Bronchial epithelial cell (primary cell): ENCODE measurements around the gene DCTN5. TPM values are rescaled to one million over a fixed set of nuclear protein-coding genes. Genes with fewer than 3 reads are reported as not detected.

Source experiments
- DNase-seq: peaks from one replicate; pipeline ENCODE4 v3.0.0-alpha.2; 2010; ENCODE audit warnings: low read depth
- FAIRE-seq: peaks from 2 replicates; lab custom pipeline; 2011; peaks lifted over from hg19 to GRCh38; lab: Jason Lieb, UNC
- H3K27me3 ChIP-seq: 2 replicates; pipeline ENCODE4 v1.5.1; 2011; ENCODE audit warnings: low read length; ENCODE audit not compliant: control insufficient read depth, insufficient read depth
- H3K36me3 ChIP-seq: 2 replicates; pipeline ENCODE4 v1.5.1; 2011; ENCODE audit warnings: low read length; ENCODE audit not compliant: control insufficient read depth, insufficient read depth
- H3K4me3 ChIP-seq: 2 replicates; pipeline ENCODE4 v1.5.1; 2011; ENCODE audit warnings: mild to moderate bottlenecking, low read depth, low read length, control low read depth
- total RNA-seq: library from RNA; depleted of rRNA; stranded (reverse); fragments of >200 nt; gene quantifications from 2 replicates; pipeline ENCODE4 v1.2.1, GENCODE V29; 2014
- TF ChIP-seq, protein P1 (sequence below): IDR thresholded peaks from 2 replicates; pipeline ENCODE4 v1.5.1; 2011; ENCODE audit warnings: mild to moderate bottlenecking, moderate library complexity, low read length, control low read depth, inconsistent platforms; ENCODE audit not compliant: insufficient read depth, severe bottlenecking

Gene DCTN5
- total RNA-seq, 1 donor from 2014 or later, result 51.6 TPM

DNA sequence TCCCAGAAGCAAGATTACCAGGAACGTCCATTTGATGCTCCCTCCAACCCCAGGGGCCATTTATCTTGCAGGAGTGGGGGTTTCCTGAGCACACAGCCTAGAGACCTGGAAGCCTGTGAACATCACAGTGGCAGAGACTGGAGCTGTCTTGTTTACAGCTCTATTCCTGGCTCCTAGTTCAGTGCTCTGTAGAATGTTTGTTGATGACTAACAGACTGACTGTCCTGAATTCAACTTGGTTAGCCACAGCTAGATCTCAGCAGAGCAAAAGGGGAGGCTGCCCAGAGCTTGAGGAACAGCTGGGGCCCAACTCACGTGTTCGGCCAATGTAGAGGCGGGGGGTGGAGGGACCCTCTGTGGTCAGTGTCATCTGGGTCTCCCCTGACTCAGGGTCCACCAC lies 65.2 kb downstream of the DCTN5 start:
- H3K4me3 ChIP-seq, result no peak overlapping the region
- no peaks in the 10 kb centered on the region for H3K36me3 ChIP-seq
- TF ChIP-seq, protein P1, sequence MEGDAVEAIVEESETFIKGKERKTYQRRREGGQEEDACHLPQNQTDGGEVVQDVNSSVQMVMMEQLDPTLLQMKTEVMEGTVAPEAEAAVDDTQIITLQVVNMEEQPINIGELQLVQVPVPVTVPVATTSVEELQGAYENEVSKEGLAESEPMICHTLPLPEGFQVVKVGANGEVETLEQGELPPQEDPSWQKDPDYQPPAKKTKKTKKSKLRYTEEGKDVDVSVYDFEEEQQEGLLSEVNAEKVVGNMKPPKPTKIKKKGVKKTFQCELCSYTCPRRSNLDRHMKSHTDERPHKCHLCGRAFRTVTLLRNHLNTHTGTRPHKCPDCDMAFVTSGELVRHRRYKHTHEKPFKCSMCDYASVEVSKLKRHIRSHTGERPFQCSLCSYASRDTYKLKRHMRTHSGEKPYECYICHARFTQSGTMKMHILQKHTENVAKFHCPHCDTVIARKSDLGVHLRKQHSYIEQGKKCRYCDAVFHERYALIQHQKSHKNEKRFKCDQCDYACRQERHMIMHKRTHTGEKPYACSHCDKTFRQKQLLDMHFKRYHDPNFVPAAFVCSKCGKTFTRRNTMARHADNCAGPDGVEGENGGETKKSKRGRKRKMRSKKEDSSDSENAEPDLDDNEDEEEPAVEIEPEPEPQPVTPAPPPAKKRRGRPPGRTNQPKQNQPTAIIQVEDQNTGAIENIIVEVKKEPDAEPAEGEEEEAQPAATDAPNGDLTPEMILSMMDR, result no peak
- DNase-seq (no peak), FAIRE-seq (no peak)
- H3K27me3 ChIP-seq, result no peaks in the 10 kb centered on the region

- H3K36me3 ChIP-seq, result no peaks in the 10 kb centered on the region
- TF ChIP-seq, protein P1, result no peak
- no peak overlapping the region for H3K4me3 ChIP-seq
- H3K27me3 ChIP-seq, result no peaks in the 10 kb centered on the region
- FAIRE-seq (no peak), DNase-seq (no peak)
Observed at GRCh38 chr16:23709536-23709935, 68.3 kb downstream of the DCTN5 start.

DNA sequence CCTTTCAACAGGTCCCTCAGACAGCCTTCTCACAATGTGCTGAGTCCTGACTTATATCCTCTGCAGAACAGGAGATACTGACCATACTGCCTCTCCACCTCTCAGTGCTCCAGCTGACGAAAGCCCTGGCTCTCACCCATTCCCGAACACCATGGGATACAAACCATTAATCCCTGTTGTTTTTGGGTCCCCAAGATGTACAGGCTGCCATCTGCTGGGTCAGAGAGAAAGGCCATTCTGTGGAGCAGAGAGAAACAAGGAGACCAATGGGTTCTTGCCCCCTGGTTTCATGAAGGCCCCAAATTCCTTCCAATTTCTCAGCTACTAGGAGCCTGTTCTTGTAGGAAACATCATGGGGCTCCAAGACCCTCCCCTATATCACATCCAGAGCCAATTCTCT lies 68.7 kb downstream of the DCTN5 start:
- TF ChIP-seq, protein P1, result no peak
- peak; percentile 13 for FAIRE-seq
- no peak for DNase-seq
- no peaks in the 10 kb centered on the region for H3K36me3 ChIP-seq
- H3K4me3 ChIP-seq, result no peak overlapping the region
- peaks cover 3% of the 10 kb centered on the region for H3K27me3 ChIP-seq

DNA sequence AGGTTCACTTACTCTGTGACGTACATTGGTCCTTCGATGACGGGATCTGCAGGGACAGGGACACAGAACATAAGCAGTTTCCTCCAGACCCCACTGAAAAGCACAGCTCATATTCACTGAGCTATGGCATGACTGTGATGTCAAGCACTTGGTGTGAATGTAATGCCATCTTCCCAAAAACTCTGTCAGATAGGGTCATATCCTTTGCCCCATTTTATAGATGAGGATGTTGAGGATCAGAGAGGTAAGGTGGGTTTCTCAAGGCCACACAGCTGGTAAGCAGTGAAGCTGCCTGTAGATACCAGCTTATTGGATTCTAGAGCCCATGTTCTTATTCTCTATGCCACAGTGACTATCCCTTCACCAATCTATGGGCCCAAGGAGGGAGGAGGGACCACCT lies 69.2 kb downstream of the DCTN5 start:
- Histone ChIP-seq H3K4me3 (no peak overlapping the region), H3K36me3 (no peaks in the 10 kb centered on the region), H3K27me3 (peaks cover 3% of the 10 kb centered on the region)
- DNase-seq (no peak), FAIRE-seq (no peak)
- TF ChIP-seq, protein P1, result no peak

DNA sequence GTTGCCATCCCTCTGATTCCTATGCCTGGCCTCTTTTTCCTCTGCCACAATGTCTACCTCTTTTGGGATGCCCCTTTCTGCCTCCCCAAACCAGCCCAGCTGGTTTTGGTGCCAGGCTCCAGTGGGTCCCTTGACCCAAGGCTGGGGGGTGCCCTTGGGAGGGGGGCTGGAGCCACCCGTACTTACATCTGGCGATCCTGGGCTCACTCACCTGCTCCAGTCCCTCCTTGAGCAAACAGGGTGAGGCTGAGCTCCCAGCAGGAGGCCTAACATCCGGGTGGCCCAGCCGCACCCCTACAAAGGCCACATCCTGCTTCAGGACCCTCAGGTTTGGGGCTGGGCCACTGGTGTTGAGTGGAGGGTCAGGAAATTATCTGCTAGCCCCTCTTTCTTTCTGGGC lies 70.5 kb downstream of the DCTN5 start:
- H3K4me3 ChIP-seq, result no peak overlapping the region
- peaks cover 3% of the 10 kb centered on the region for H3K27me3 ChIP-seq
- H3K36me3 ChIP-seq, result no peaks in the 10 kb centered on the region
- FAIRE-seq (no peak), DNase-seq (no peak)
- TF ChIP-seq, protein P1, result no peak

- TF ChIP-seq, protein P1, result no peak
- no peak for DNase-seq
Observed at GRCh38 chr16:23712976-23713375, 71.7 kb downstream of the DCTN5 start, which contains the start of gene ERN2. TSS of gene ERN2 (minus strand) at chr16:23713222. CDS start at chr16:23713187, 35 bp downstream.

More at GRCh38 chr16:23712976-23713375, 71.7 kb downstream of the DCTN5 start, which contains the start of gene ERN2:
- H3K27me3 ChIP-seq, result peaks cover 3% of the 10 kb centered on the region
- H3K4me3 ChIP-seq, result no peak within 1 kb of the TSS
- no peak for FAIRE-seq
- no peaks in the 10 kb centered on the region for H3K36me3 ChIP-seq
